Lung (tissue), 12 donors: Measurements from ENCODE around the gene ZNF143. TPM values are rescaled to one million over a fixed set of nuclear protein-coding genes. Genes with fewer than 3 reads are reported as not detected.
A peak's percentile ranks its signal among the peaks of the same experiment; 100 is the strongest.

ENCODE experiments used
- ATAC-seq: fragments of 200-7000 bp; cut with Tn5 transposase; one replicate; pipeline ENCODE4 v1.9.1; 2020; ENCODE audit warnings: moderate number of reproducible peaks; ENCODE audit not compliant: insufficient read depth, low FRiP score
- DNase-seq, 3 donors: peaks; one replicate each; pipeline ENCODE4 v3.0.0-alpha.2; 2013 to 2017
- H3K27ac ChIP-seq, 2 donors: one replicate each; pipeline ENCODE4 v1.5.1; 2013; ENCODE audit warnings: mild to moderate bottlenecking in 2 of 2, moderate library complexity in 2 of 2, control low read depth in 1 of 2, inconsistent platforms in 1 of 2, low read depth in 1 of 2, low read length in 1 of 2
- H3K27me3 ChIP-seq, 3 donors: one replicate each; pipeline ENCODE4 v1.5.1; 2013; ENCODE audit warnings: low read length in 2 of 3; ENCODE audit not compliant: control insufficient read depth in 3 of 3, insufficient read depth in 3 of 3
- H3K36me3 ChIP-seq, 4 donors: one replicate each; pipeline ENCODE4 v1.5.1; 2013; ENCODE audit warnings: low read length in 4 of 4, mild to moderate bottlenecking in 1 of 4, moderate library complexity in 1 of 4; ENCODE audit not compliant: control insufficient read depth in 4 of 4, insufficient read depth in 4 of 4
- H3K4me1 ChIP-seq, 5 donors: one replicate each; pipeline ENCODE4 v1.5.1; 2013; ENCODE audit warnings: low read length in 5 of 5, mild to moderate bottlenecking in 2 of 5, moderate library complexity in 1 of 5; ENCODE audit not compliant: control insufficient read depth in 5 of 5, insufficient read depth in 5 of 5
- H3K4me3 ChIP-seq: one replicate; pipeline ENCODE4 v1.5.1; 2013; ENCODE audit warnings: mild to moderate bottlenecking, control low read depth, moderate library complexity
- H3K9ac ChIP-seq, 2 donors: one replicate each; pipeline ENCODE4 v1.5.1; 2013; ENCODE audit warnings: low read length in 2 of 2, control low read depth in 1 of 2; ENCODE audit not compliant: insufficient read depth in 1 of 2
- H3K9me3 ChIP-seq, 4 donors: one replicate each; pipeline ENCODE4 v1.5.1; 2013; ENCODE audit warnings: low read length in 3 of 4, mild to moderate bottlenecking in 1 of 4, moderate library complexity in 1 of 4; ENCODE audit not compliant: control insufficient read depth in 4 of 4, insufficient read depth in 3 of 4
- CTCF ChIP-seq: IDR thresholded peaks from 2 replicates; pipeline ENCODE4 v1.5.1; 2012; ENCODE audit warnings: mild to moderate bottlenecking; ENCODE audit errors: control extremely low read depth, extremely low read depth
- WGBS, 2 donors: extraction: QIAGEN DNeasy Blood & Tissue Kit; methylation state at CpG; one replicate each; pipeline ENCODE4 v1.1.7; 2013; 5-methylcytosine and 5-hydroxymethylcytosine counted together
- polyA plus RNA-seq, 2 donors: library from polyadenylated mRNA; stranded (reverse); fragments of 200-250 nt; gene quantifications; one replicate each; pipeline ENCODE4 v1.2.1, GENCODE V29; 2013
- total RNA-seq, 2 donors: library from RNA; depleted of rRNA in 1 of 2; stranded (reverse); fragments of >200 nt in 1 of 2; gene quantifications; one replicate each; pipeline ENCODE4 v1.2.1, GENCODE V29; 2014 to 2021
- donor health status: control.
- donor health status: control.
- donor health status: Bipolar disorder and iron deficiency.
- donor health status: healthy.
- donor health status: DM: yes; HTN: yes; CAD: no.

ZNF143 gene
- total and polyA plus RNA-seq, 4 donors, result 9.7 to 32.2 (median 20.3) TPM

- TF ChIP-seq CTCF, result no peak
- DNase-seq, result peak in 2 of 3 donors; percentile 73 to 83
- peak overlapping the region; percentile 60 to 98 for H3K27ac ChIP-seq
- H3K4me3 ChIP-seq, result no peak overlapping the region
- no peak for ATAC-seq
- H3K27me3 ChIP-seq, result no peaks in the 10 kb centered on the region
- H3K9me3 ChIP-seq, result peaks cover 0 to 2% (median 0%) of the 10 kb centered on the region in 4 donors
- H3K36me3 ChIP-seq, result no peaks in the 10 kb centered on the region
- H3K9ac ChIP-seq, result peak overlapping the region in 1 of 2 donors; percentile 70
- WGBS, 2 donors, result 84 to 90% methylated on average over 3 of the region's 3 CpGs
- peaks cover 2 to 53% (median 15%) of the 10 kb centered on the region in 5 donors for H3K4me1 ChIP-seq
Observed at GRCh38 chr11:9566561-9567063, 105.8 kb downstream of the ZNF143 start.

GRCh38 chr11:9567401-9567800, 106.6 kb downstream of the ZNF143 start:
- Histone ChIP-seq H3K9ac (no peak overlapping the region), H3K27me3 (no peaks in the 10 kb centered on the region), H3K4me3 (no peak overlapping the region), H3K4me1 (peaks cover 2 to 61% (median 15%) of the 10 kb centered on the region in 5 donors), H3K27ac (peak overlapping the region; percentile 20 to 61), H3K36me3 (no peaks in the 10 kb centered on the region), H3K9me3 (peaks cover 0 to 2% (median 0%) of the 10 kb centered on the region in 4 donors)
- no peak for TF ChIP-seq CTCF
- ATAC-seq (no peak), DNase-seq (peak in 1 of 3 donors; percentile 6)
- 96 to 98% methylated on average over 5 of the region's 5 CpGs for WGBS, 2 donors

- ATAC-seq, result no peak
- peak overlapping the region in 1 of 2 donors; percentile 40 for H3K9ac ChIP-seq
- TF ChIP-seq CTCF, result no peak
- peak overlapping the region in 1 of 2 donors; percentile 80 for H3K27ac ChIP-seq
- H3K36me3 ChIP-seq, result no peaks in the 10 kb centered on the region
- WGBS, 2 donors, result 70 to 81% methylated on average over 8 of the region's 8 CpGs
- H3K4me3 ChIP-seq, result no peak overlapping the region
- peaks cover 0 to 1% (median 0%) of the 10 kb centered on the region in 4 donors for H3K9me3 ChIP-seq
- H3K4me1 ChIP-seq, result peaks cover 2 to 61% (median 15%) of the 10 kb centered on the region in 5 donors
- H3K27me3 ChIP-seq, result no peaks in the 10 kb centered on the region
- DNase-seq, result peak in 1 of 3 donors; percentile 23
Observed at GRCh38 chr11:9568161-9568853, 107.5 kb downstream of the ZNF143 start.
